ENCODE results near the gene RBFOX2. TPM values are rescaled to one million over a fixed set of nuclear protein-coding genes. Genes with fewer than 3 reads are reported as not detected.

Gene RBFOX2
- total and polyA plus RNA-seq, 2 donors from 2014 or later, result 17.2 to 68.6 TPM

- DNase-seq (peak in 1 of 5 donors; percentile 31), FAIRE-seq (no peak)
- no peaks in the 10 kb centered on the region for H3K27me3 ChIP-seq (ENCODE audit: control insufficient read depth, insufficient read depth, low read length)
- H3K36me3 ChIP-seq (ENCODE audit: control insufficient read depth in 2 of 3, insufficient read depth in 3 of 3, low read length in 3 of 3), result peaks cover 5 to 12% (median 9%) of the 10 kb centered on the region in 3 donors
- no peaks in the 10 kb centered on the region for H3K4me1 ChIP-seq (ENCODE audit: control insufficient read depth in 2 of 3, insufficient read depth in 2 of 3, low read depth in 1 of 3, low read length in 3 of 3)
- TF ChIP-seq CTCF (IDR thresholded peaks at IDR 0.05; ENCODE audit: borderline replicate concordance, extremely low read depth, insufficient read depth), result peak; percentile 29
- intact Hi-C loops (cut with DNase I), result no loop called here
- no peak overlapping the region for H3K27ac ChIP-seq (ENCODE audit: low read depth in 2 of 2, low read length in 2 of 2)
- H3K9ac ChIP-seq (ENCODE audit: low read length in 3 of 3), result no peak overlapping the region
- no peak overlapping the region for H3K4me3 ChIP-seq (ENCODE audit: low read length in 3 of 3)
- H3K9me3 ChIP-seq (ENCODE audit: control insufficient read depth in 2 of 3, insufficient read depth in 1 of 3, low read length in 3 of 3), result no peaks in the 10 kb centered on the region
Measured at GRCh38 chr22:35761037-35761436, 267.6 kb downstream of the RBFOX2 start.

GRCh38 chr22:35758394-35758793 lies 270.2 kb downstream of the RBFOX2 start:
- FAIRE-seq (no peak), DNase-seq (no peak)
- Histone ChIP-seq H3K9ac (ENCODE audit: low read length in 3 of 3) (no peak overlapping the region), H3K36me3 (ENCODE audit: control insufficient read depth in 2 of 3, insufficient read depth in 3 of 3, low read length in 3 of 3) (peaks cover 5 to 12% (median 9%) of the 10 kb centered on the region in 3 donors), H3K4me1 (ENCODE audit: control insufficient read depth in 2 of 3, insufficient read depth in 2 of 3, low read depth in 1 of 3, low read length in 3 of 3) (no peaks in the 10 kb centered on the region), H3K27me3 (ENCODE audit: control insufficient read depth, insufficient read depth, low read length) (no peaks in the 10 kb centered on the region), H3K9me3 (ENCODE audit: control insufficient read depth in 2 of 3, insufficient read depth in 1 of 3, low read length in 3 of 3) (no peaks in the 10 kb centered on the region), H3K27ac (ENCODE audit: low read depth in 2 of 2, low read length in 2 of 2) (no peak overlapping the region), H3K4me3 (ENCODE audit: low read length in 3 of 3) (no peak overlapping the region)
- TF ChIP-seq CTCF (IDR thresholded peaks at IDR 0.05; ENCODE audit: borderline replicate concordance, extremely low read depth, insufficient read depth), result no peak
- intact Hi-C loops (cut with DNase I), result no loop called here

GRCh38 chr22:35756722-35757121 lies 271.9 kb downstream of the RBFOX2 start:
- no peak for FAIRE-seq
- Histone ChIP-seq H3K36me3 (ENCODE audit: control insufficient read depth in 2 of 3, insufficient read depth in 3 of 3, low read length in 3 of 3) (peaks cover 5 to 12% (median 9%) of the 10 kb centered on the region in 3 donors), H3K4me1 (ENCODE audit: control insufficient read depth in 2 of 3, insufficient read depth in 2 of 3, low read depth in 1 of 3, low read length in 3 of 3) (peaks cover 0 to 2% (median 0%) of the 10 kb centered on the region in 3 donors), H3K27me3 (ENCODE audit: control insufficient read depth, insufficient read depth, low read length) (no peaks in the 10 kb centered on the region), H3K9ac (ENCODE audit: low read length in 3 of 3) (no peak overlapping the region), H3K4me3 (ENCODE audit: low read length in 3 of 3) (no peak overlapping the region), H3K9me3 (ENCODE audit: control insufficient read depth in 2 of 3, insufficient read depth in 1 of 3, low read length in 3 of 3) (no peaks in the 10 kb centered on the region), H3K27ac (ENCODE audit: low read depth in 2 of 2, low read length in 2 of 2) (no peak overlapping the region)
- no peak for TF ChIP-seq CTCF (IDR thresholded peaks at IDR 0.05; ENCODE audit: borderline replicate concordance, extremely low read depth, insufficient read depth)
- intact Hi-C loops (cut with DNase I), result no loop called here
- no peak for DNase-seq

- FAIRE-seq (no peak), DNase-seq (no peak)
- Histone ChIP-seq H3K27me3 (ENCODE audit: control insufficient read depth, insufficient read depth, low read length) (no peaks in the 10 kb centered on the region), H3K36me3 (ENCODE audit: control insufficient read depth in 2 of 3, insufficient read depth in 3 of 3, low read length in 3 of 3) (peaks cover 3 to 7% (median 6%) of the 10 kb centered on the region in 3 donors), H3K9ac (ENCODE audit: low read length in 3 of 3) (no peak overlapping the region), H3K4me1 (ENCODE audit: control insufficient read depth in 2 of 3, insufficient read depth in 2 of 3, low read depth in 1 of 3, low read length in 3 of 3) (peaks cover 0 to 2% (median 0%) of the 10 kb centered on the region in 3 donors), H3K9me3 (ENCODE audit: control insufficient read depth in 2 of 3, insufficient read depth in 1 of 3, low read length in 3 of 3) (no peaks in the 10 kb centered on the region), H3K27ac (ENCODE audit: low read depth in 2 of 2, low read length in 2 of 2) (no peak overlapping the region), H3K4me3 (ENCODE audit: low read length in 3 of 3) (no peak overlapping the region)
- TF ChIP-seq CTCF (IDR thresholded peaks at IDR 0.05; ENCODE audit: borderline replicate concordance, extremely low read depth, insufficient read depth), result no peak
- intact Hi-C loops (cut with DNase I), result no loop called here
Measured at GRCh38 chr22:35754761-35755160, 273.9 kb downstream of the RBFOX2 start.
